Posterior vena cava (tissue), 2 donors: ENCODE measurements around the gene ANKRD27. TPM values are rescaled to one million over a fixed set of nuclear protein-coding genes. Genes with fewer than 3 reads are reported as not detected.
"Not testable (repeated sequence)": the region's sequence is repeated elsewhere in the genome, so short reads cannot be mapped to it uniquely, and the experiment has no call there.

ENCODE experiments used
- DNase-seq: peaks from one replicate; pipeline ENCODE4 v3.0.0-alpha.2; 2020; ENCODE audit warnings: low spot score
- intact Hi-C, 2 donors: fragments of 100-400 bp; cut with DNase I; formaldehyde crosslinking; loops; one replicate each; pipeline versions ENCODE4 v1.14.1 to v1.14.2; 2022 to 2023
- total RNA-seq, 2 donors: library from RNA; stranded (reverse); fragmentation: NEBNext Ultra II Directional; extraction: Animal tissue kit (Norgen Biotek cat#: 25700); gene quantifications; one replicate each; pipeline ENCODE4 v1.2.1, GENCODE V29; 2021
- donor health status: DM: yes; HTN: yes; CAD: no.
- donor health status: DM: yes; HTN: yes; CAD: no.

ANKRD27 gene
- total RNA-seq, 2 donors from 2014 or later: 25.2 to 38.1 TPM

DNA sequence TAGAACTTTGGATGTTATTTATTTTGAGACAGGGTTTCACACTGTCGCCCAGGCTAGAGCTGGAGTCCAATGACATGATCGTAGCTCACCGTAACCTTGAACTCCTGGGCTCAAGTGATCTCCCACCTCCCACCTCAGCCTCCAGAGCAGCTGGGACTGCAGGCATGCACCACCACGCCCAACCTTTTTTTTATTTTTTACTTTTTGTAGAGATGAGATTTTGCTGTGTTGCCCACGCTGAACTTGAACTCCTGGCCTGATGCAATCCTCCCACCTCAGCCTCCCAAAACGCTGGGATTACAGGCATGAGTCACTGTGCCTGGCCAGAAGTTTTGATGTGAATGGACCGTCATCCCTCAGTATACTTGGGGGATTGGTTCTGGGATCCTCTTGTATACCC is 13.7 kb downstream of the ANKRD27 start:
- no peak for DNase-seq
- intact Hi-C loops: no loop called here

DNA sequence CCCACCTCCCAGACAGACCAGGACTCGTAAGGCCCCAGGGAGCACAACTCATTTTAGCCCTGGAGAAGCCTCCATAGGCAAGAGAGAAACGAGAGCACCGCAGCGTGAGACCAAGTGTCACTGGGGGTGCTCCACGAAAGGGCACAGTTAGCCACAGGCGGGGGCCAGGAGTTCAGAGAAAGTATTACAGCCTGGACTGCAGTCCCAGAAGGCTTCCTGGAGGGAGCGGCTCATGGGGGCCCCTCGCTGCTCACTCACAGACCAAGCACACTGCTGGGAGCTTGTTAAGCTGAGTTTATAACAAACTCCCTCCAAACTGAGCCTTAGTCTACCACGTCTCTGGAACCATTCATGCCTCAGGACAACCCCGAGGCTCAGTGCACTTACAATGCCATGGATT is 16.5 kb downstream of the ANKRD27 start:
- DNase-seq: no peak
- intact Hi-C loops: no loop called here

DNA sequence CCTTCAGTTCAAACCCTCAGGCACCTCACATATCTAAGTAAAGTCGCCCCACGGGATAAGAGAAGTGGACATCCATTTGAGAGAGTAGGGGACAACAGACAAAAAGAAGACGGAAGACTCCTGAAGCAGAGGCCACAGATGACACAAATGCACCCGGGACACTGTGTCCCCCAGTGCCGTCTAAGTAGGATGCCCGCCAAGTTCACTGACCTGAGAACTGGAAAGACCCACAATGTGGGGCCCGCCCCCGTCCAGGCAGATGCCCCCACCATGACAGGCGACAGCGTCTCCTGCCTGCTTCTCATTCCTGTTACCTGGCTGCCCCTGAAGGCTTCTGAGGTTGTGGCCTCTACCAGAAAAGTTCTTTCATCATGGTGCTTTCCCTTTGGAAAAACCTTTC is 16.9 kb downstream of the ANKRD27 start:
- intact Hi-C loops: no loop called here
- DNase-seq: no peak

DNA sequence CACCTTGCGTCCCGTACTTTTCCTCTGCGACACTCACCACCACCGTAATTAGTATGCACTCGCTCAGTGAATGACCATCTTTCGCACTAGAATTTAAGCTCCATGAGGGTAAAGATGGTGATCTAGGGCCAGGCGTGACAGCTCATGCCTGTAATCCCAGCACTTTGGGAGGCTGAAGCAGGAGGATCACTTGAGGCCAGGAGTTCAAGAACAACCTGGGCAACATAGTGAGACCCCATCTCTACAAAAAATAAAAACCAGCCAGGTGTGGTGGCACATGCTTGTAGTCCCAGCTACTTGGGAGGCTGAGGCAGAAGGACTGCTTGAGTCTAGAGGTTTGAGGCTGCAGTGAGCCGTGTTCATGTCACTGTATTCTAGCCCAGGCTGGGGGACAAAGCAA is 18.6 kb downstream of the ANKRD27 start:
- DNase-seq, intact Hi-C loops: not testable (repeated sequence)

DNA sequence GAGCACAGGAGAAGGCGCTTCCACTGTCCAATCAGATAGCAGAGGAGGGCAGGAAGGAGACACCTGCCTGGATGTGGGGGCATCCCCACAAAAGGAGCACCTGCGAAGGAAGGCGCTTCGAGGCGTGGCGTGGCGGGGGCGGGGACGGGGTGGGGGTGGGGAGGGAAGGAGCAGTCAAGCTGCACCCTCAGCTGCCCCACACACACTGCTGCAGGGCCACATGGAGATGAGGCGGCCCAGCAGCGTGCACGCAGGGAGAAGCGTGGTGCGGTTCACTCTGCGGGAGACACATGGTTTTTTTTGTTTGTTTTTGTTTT is 21.4 kb downstream of the ANKRD27 start:
- intact Hi-C loops: no loop called here
- no peak for DNase-seq

DNA sequence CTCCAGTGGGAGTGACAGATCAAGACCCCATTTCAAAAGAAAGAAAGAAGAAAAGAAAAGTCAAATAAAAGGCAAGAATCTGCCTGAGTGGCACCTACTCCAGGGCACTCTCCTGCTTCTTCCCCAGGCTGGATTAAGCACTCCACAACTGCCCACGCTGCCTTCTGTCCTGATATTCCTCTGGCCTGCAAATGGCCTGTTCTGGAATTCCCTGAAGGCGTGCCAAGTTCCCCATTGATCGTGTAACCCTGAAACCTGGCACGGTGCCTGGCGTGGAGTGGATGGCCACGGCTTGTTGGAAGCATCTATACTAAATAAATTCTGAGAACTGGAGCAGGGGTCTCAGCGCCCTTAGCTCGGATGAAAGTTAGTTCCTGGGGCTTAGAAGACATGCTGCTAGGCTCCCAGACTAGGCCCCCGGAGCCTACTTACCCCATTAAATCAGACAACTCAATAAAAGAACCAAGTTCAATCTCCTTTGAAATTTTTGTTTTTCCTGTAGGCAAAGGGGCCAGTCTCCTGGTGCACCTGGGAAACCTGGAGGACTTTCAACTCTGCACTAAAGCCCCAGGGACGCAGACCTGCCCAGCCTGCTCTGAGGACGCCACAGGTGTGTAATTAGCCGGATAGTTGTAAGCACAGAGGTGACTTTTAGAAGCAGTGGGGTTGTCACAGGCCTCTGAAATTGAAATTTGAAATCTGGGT is 21.9 kb downstream of the ANKRD27 start:
- intact Hi-C loops: no loop called here
- DNase-seq: no peak

DNA sequence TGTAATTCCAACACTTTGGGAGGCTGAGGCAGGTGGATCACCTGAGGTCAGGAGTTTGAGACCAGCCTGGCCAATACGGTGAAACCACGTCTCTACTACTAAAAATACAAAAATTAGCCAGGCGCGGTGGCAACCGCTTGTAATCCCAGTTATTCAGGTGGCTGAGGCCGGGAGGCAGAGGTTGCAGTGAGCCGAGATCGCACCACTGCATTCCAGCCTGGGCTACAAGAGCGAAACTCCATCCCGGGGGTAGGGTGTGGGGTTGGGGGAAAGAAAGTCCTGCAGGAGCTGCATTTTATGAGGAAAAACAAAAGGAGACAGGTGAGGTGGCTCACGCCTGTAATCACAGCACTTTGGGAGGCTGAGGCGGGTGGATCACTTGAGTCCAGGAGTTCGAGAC is 22.6 kb downstream of the ANKRD27 start:
- intact Hi-C loops, DNase-seq: not testable (repeated sequence)

DNA sequence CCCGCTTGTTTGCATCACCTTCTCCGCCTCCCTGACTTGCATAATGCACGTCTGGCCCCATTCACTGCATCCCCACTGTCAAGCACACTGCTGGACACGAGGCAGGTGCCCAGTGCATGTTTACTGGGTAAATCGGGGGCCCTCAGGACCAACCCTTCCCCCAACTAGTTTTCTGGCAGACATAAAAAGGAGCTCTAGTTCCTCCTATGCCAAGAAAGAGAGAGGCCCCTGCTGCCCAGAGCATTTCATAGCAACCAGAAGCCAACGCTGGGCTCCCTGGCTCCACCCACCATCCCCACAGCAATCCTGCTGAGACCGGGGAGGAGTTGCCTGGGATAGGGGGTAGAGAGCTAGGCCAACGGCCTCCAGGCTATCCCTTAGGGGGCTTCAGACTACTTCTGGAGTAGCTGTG is 23.2 kb downstream of the ANKRD27 start:
- DNase-seq: no peak
- intact Hi-C loops: no loop called here

DNA sequence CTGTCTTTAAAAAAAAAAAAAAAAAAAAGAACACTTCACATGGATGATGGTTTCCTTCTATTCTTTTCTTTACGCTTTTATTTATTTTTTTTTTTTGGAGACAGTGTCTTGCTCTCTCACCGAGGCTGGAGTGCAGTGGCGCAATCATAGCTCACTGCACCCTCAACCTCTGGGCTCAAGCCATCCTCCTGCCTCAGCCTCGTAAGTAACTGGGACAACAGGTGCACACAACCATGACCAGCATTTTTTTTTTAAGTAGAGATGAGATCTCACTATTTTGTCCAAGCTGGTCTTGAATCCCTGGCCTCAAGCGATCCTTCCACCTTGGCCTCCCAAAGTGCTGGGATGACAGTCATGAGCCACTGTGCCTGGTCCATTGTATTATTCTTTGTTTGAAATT is 24.3 kb downstream of the ANKRD27 start:
- DNase-seq: no peak
- intact Hi-C loops: no loop called here

DNA sequence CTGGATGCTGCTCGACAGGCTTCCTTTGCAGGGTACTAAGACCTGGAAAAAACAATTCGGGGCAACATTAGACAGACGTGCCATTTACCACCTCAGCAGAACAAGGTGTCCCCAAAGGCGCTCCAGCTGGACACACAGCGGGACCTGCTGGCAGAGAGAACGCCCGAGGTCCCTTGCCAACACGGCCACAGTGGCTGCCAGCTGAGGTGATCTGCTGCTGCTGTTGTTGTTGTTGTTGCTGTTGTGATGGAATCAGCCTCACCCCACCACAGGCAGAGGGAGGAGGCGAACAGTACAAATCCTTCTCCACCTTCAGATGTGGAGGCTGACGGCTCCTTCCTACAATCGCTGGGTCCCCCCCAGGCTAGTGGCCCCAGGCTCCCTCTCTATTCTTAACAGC is 25.2 kb downstream of the ANKRD27 start:
- no peak for DNase-seq
- intact Hi-C loops: no loop called here

DNA sequence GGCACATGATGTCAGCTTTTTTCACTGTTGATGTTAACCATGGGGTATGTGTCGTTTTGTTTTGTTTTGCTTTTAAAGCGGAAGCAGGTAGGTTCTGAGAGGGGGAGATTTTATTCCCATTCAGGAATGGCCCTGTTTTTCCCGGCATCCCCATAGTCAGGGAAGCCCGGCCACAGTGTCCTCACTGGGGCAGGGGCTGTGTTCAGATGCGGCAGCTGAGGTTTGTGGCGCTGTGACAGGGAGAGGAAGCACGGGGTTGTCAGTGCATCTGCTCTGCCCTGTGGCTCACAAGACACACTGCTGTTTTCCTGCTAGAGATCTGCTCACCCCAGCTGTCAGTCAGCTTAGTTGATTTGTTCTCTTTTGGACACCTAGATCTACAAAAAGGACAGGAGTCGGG is 27.6 kb downstream of the ANKRD27 start:
- no peak for DNase-seq
- intact Hi-C loops: no loop called here

DNA sequence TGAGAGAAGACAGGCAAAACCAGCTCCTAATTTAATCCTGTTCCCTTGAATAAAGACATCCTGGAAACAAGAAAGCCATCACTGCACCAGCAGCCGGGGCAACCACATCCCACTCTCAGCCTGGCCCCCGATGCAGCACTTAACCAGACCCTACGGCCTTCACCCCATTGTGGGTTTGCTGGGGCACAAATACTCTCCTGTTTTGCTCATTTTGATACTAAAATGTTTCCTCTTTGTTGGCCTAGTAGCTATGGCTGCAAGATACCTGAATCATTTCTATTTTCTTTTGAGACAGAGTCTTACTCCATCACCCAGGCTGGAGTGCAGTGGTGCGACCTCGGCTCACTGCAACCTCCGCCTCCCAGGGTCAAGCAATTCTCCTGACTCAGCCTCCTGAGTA is 28.4 kb downstream of the ANKRD27 start:
- intact Hi-C loops: no loop called here
- DNase-seq: no peak

DNA sequence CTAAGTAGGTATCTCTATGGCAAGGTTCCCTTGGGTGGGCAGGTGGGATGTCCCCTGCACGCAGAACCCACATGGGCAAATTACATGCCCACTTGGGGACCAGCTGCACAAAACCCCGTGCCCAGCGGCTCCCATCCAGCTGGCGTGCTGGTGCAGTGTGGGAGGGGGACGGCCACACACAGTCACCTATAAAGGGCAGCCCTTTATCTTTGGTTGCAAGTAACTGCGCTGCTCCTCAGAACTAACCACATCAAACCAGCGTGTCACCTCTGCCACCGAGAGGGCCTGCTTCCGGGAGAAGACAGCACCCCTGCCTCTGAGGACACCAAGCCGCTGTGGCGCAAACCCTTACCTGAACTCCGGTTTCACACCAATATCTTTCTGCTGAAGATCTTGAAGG is 32.2 kb downstream of the ANKRD27 start:
- DNase-seq: no peak

DNA sequence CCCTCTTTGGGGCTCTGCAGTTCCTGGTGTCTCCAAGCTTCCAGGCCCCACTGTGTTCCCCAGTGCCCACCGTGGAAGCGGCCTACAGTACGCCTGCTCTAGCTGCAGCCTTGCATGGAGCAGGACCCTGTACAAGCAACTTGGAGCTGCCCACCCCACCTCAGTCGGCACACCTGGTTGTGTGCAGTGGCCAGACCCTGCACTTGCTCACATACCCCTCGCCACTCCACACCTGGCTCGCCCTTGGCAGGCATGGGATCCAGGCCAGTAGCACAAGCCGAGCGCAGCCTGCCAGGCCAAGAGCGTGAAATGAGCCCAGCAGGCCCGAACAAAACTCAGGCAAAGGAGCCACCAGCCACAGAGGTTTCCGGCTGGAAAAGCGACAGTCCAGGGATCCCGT is 36.4 kb downstream of the ANKRD27 start:
- DNase-seq: no peak
- intact Hi-C loops: no loop called here

More for the DNA sequence above, 32.2 kb downstream of the ANKRD27 start:
- intact Hi-C loops: no loop called here

DNA sequence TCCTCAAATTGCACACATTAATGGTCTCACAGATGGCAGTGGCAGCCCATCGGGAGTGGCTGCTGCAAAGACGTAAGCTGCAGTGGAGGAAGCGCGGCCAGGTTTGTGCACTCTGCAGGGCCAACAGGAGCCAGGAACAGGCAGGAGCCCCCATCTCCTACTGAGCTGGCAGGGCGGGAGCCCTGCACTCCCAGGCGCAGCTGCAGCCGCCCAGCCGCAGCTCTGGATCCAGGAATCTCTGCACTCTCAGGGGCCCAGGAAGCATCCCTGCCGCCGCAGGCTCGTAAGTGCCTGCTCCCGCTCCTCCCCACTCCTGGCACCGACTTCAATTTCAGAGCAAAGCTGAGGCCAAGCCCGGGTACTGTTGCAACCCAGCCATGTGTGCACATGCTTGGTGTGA is 37.5 kb downstream of the ANKRD27 start:
- no peak for DNase-seq
- intact Hi-C loops: no loop called here

DNA sequence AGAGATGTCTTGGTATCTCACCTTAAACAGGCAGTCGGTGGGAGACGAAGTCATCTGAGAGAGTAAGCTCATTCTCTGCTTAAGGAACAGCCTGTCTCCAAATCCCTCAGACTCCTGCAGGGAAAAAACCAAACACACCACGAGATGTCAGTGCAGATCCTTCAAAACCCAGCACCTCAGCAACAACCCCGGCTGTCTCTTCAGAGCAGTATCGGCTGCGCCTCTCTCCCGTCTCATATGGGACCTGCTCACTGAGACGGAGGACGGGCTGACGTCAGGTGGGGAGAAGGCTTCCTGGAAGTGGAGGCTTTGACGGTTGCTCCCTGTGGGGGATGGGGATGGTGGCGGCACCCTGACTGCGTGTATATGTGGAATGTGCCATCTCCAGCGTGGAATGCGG is 43.6 kb downstream of the ANKRD27 start:
- no peak for DNase-seq
- intact Hi-C loops: no loop called here

DNA sequence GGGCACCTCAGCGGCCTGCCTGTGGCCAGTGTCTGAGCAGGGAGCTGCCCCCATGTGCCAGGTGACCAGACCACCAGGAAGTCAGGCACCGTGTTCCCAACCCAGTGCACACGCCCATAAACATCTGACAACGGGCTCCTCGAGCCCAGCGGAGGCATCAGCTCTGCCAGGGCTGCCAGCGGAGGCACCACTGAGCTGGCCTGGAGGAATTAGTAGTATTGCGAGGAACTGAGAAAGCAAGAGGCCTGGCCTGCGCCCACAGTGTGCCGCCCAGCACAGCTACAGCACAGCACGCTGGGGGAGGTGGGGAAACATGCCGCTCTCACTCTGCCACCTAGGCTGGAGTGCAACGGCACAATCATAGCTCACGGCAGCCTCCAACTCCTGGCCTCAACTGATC is 44.6 kb downstream of the ANKRD27 start:
- intact Hi-C loops: no loop called here
- no peak for DNase-seq

DNA sequence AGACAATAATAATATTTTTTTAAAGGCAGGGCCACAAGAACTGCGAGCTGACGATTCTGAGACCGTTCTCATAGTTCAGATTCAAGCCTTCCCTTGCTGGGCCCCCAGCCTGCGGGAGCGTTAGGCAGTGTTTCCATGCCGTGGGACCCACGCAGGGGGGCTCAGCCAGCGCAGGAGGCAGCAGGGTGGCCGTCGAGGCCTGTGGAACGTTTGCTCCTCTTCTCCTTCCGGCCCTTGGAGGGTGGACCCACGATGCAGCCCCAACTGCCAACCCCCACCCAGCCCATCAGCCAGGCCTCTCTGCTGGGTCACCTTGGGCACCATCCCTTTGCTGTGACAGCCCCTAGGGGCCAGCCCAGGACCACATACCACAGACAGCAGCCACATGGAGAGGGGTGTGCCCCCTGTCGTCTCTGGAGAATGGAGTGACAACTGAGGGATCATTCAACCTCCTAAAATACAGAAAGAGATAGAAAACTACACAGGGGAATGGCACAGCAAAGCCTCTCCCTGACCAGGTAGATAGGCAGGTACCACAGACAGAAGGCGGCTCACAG is 47.2 kb downstream of the ANKRD27 start:
- intact Hi-C loops: no loop called here

DNA sequence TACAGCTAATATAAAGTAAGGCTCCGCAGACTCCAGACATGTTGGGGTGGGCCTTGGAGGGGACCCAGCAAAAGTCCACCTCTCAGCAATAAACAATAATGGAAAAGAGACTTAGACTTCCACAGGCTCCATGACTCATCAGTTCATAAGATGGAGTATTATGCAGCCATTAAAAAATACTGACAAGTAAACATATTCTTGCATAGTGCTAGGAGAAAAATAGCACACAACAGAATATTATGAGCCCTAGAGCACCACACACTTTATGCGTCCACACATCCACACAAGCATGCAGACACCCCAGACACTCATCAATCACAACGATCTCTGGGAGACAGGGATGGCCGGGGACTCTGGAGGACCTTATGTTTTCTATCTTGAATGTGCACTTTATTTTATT is 48.0 kb downstream of the ANKRD27 start:
- intact Hi-C loops: no loop called here
- DNase-seq: no peak

More for the DNA sequence above, 47.2 kb downstream of the ANKRD27 start:
- DNase-seq: no peak

DNA sequence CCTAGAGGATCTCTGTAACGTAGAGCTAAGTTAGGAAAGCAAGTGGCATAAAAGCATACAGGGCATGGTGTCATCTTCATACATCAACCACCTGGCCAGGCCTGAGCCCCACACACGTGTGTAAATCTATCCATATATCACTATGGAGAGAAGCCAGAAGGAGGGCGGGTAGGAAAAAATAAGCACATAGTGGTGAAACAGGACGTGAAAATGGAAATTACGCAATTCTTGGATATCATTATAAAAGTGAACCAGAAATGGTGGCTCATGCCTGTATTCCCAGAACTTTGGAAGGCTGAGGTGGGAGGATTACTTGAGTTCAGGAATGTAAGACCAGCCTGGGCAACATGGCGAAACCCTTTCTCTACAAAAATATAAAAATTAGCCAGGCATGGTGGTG is 50.6 kb downstream of the ANKRD27 start:
- DNase-seq: no peak
- intact Hi-C loops: loop anchor here in 1 of 2 donors (5.0 kb wide), 1 partner anchor 97 kb away; no protein-coding TSS in a partner anchor

DNA sequence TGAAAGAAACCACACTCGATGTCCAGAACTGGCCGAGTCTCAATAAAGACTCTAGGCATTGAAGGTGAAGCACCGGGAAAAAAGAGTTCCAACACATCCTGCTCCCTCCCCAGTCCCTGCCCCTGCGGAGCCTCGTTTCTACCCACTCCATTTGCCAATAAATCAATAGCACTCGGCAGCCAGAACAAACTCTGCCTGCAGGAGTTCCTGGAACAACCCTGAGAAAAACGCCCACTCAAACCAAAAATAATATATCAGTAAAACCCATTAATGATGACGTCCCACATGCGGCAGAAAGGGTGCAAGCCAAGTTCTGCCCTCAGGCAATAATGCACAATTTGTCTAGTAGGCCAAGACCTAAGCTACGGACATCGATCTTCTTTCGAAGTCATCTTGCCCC is 53.0 kb downstream of the ANKRD27 start:
- intact Hi-C loops: loop anchor here in 1 of 2 donors (5.0 kb wide), 1 partner anchor 95 kb away; no protein-coding TSS in a partner anchor
- DNase-seq: no peak
